SH-SY5Y (cell line): ENCODE measurements around the gene ECEL1.

Source experiments
- GATA2 ChIP-seq: IDR thresholded peaks from 2 replicates; pipeline ENCODE4 v1.6.1; 2011; ENCODE audit warnings: mild to moderate bottlenecking, low read depth, low read length
- GATA3 ChIP-seq: IDR thresholded peaks from 2 replicates; pipeline ENCODE4 v1.6.1; 2011; ENCODE audit warnings: low read depth, mild to moderate bottlenecking, low read length, moderate library complexity

DNA sequence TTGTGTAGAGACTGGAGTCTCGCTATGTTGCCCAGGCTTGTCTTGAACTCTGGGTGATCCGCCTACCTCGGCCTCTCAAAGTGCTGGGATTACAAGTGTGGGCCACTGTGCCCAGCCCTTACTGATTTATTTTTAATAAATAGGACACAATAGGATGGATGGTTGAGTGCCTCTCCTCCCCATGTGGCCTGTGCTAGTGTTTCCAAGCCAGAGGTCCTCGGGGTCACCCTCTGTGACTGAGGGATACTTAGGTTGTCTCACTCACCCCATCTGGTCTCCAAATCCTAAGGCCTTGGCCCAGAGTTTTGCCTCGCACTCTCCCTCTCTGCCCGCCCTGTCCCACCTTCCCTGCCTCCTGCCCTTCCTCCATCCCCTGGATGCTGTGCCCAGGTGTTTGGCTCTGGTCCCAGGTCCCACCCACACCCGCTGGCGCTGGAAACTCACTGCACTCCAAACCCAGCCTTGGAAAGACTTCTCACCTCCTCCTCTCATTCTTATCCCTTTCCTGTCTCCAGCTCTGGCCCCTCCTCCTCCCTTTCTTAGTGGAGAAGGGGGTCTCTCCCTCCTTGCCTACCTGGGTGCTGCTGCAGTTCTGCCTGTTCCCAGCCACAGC lies 4.7 kb upstream of the ECEL1 start:
- TF ChIP-seq GATA2 (no peak), GATA3 (no peak)
